ENCODE measurements around the gene PDCD4. TPM values are rescaled to one million over a fixed set of nuclear protein-coding genes. Genes with fewer than 3 reads are reported as not detected.

PDCD4 gene
- total RNA-seq, 4 donors from 2014 or later = 17.4 to 157 (median 138) TPM

GRCh38 chr10:110824660-110825059, 47.1 kb upstream of the PDCD4 start:
- Histone ChIP-seq H3K27me3 (no peaks in the 10 kb centered on the region), H3K9me3 (no peaks in the 10 kb centered on the region), H3K27ac (peak overlapping the region; percentile 87 to 94), H3K4me3 (no peak overlapping the region), H3K4me1 (peaks cover 22 to 23% of the 10 kb centered on the region in 2 donors), H3K36me3 (no peaks in the 10 kb centered on the region)
- DNase-seq = no peak
- TF ChIP-seq CTCF (IDR thresholded peaks at IDR 0.05) = no peak
- TF ChIP-seq POLR2A (IDR thresholded peaks at IDR 0.05) = no peak
- intact Hi-C loops (cut with DNase I; ENCODE audit: low total_unique reads) = loop anchor here (10.0 kb wide), 1 partner anchor 50 kb away; the partner anchor contains the start of gene PDCD4

DNA sequence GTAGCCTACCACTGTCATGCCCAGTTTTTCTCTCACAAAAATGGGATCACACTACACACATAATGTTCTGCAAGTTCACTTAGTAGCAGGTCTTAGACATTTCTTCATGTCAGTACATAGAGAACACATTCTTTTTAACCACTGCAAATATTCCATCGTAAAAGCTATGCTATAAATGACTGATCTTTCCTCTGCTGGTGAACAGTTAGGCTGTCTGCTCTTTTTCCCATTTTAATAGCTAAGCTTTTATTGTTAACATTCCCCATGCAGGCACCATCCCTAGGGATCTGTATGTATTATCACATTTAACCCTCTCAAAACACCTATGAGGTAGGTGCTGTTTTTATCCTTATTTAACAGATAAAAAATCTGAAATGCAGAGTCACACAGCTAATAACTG, 46.2 kb upstream of the PDCD4 start:
- Histone ChIP-seq H3K36me3 (no peaks in the 10 kb centered on the region), H3K4me1 (peaks cover 15 to 23% of the 10 kb centered on the region in 2 donors), H3K27me3 (no peaks in the 10 kb centered on the region), H3K4me3 (no peak overlapping the region), H3K9me3 (no peaks in the 10 kb centered on the region), H3K27ac (peak overlapping the region; percentile 25 to 94)
- no peak for DNase-seq
- intact Hi-C loops (cut with DNase I; ENCODE audit: low total_unique reads) = loop anchor here (10.0 kb wide), 1 partner anchor 49 kb away; the partner anchor contains the start of gene PDCD4
- TF ChIP-seq POLR2A (IDR thresholded peaks at IDR 0.05) = no peak
- no peak for TF ChIP-seq CTCF (IDR thresholded peaks at IDR 0.05)

DNA sequence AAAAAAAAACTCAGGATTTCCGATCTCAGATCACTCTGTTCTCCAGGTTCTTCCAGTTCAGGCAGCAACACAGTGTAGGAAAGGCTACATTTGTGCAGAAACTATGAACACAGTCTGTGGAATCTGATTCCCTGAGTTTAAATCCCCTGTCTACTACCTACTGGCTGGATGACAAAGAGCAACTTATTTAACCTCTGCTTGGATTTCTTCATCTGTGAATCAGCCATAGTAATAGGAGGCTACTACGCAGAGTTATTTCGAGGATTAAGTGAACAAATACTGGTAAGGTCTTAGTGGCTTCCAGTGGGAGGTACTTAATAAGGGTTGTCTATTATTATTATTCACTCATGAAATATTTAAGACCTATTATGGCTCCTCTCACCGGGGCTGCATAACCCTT, 44.3 kb upstream of the PDCD4 start:
- Histone ChIP-seq H3K27ac (peak overlapping the region; percentile 58 to 94), H3K36me3 (no peaks in the 10 kb centered on the region), H3K27me3 (no peaks in the 10 kb centered on the region), H3K4me1 (peaks cover under 1 to 12% of the 10 kb centered on the region in 2 donors), H3K9me3 (no peaks in the 10 kb centered on the region), H3K4me3 (no peak overlapping the region)
- intact Hi-C loops (cut with DNase I; ENCODE audit: low total_unique reads) = loop anchor here (10.0 kb wide), 1 partner anchor 47 kb away; the partner anchor contains the start of gene PDCD4
- no peak for DNase-seq
- no peak for TF ChIP-seq POLR2A (IDR thresholded peaks at IDR 0.05)
- TF ChIP-seq CTCF (IDR thresholded peaks at IDR 0.05) = no peak

- Histone ChIP-seq H3K27me3 (no peaks in the 10 kb centered on the region), H3K36me3 (no peaks in the 10 kb centered on the region), H3K4me3 (no peak overlapping the region), H3K27ac (peak overlapping the region; percentile 58 to 94), H3K4me1 (peaks cover 0 to 12% of the 10 kb centered on the region in 2 donors), H3K9me3 (no peaks in the 10 kb centered on the region)
- intact Hi-C loops (cut with DNase I; ENCODE audit: low total_unique reads) = loop anchor here (10.0 kb wide), 1 partner anchor 47 kb away; the partner anchor contains the start of gene PDCD4
- TF ChIP-seq POLR2A (IDR thresholded peaks at IDR 0.05) (no peak), CTCF (IDR thresholded peaks at IDR 0.05) (no peak)
- DNase-seq = no peak
Observed at GRCh38 chr10:110827875-110828274, 43.9 kb upstream of the PDCD4 start.

- TF ChIP-seq POLR2A (IDR thresholded peaks at IDR 0.05) (no peak), CTCF (IDR thresholded peaks at IDR 0.05) (no peak)
- H3K27ac ChIP-seq = peak overlapping the region; percentile 58 to 94
Observed at GRCh38 chr10:110828525-110828924, 43.2 kb upstream of the PDCD4 start.

More at GRCh38 chr10:110828525-110828924, 43.2 kb upstream of the PDCD4 start:
- peaks cover 0 to 12% of the 10 kb centered on the region in 2 donors for H3K4me1 ChIP-seq
- no peak for DNase-seq
- no peaks in the 10 kb centered on the region for H3K27me3 ChIP-seq
- H3K4me3 ChIP-seq = no peak overlapping the region
- intact Hi-C loops (cut with DNase I; ENCODE audit: low total_unique reads) = loop anchor here (10.0 kb wide), 1 partner anchor 46 kb away; the partner anchor contains the start of gene PDCD4
- H3K36me3 ChIP-seq = no peaks in the 10 kb centered on the region
- H3K9me3 ChIP-seq = no peaks in the 10 kb centered on the region
